HG03460 (cell line): ENCODE data around the gene PPP1R3G.
"Not testable (repeated sequence)": the region's sequence is repeated elsewhere in the genome, so short reads cannot be mapped to it uniquely, and the experiment has no call there.

Experiments
- ATAC-seq: cut with Tn5 transposase; IDR thresholded peaks from one replicate; pipeline ENCODE4 v1.9.1; 2021; ENCODE audit not compliant: unreplicated experiment

Gene PPP1R3G

GRCh38 chr6:5116243-5116991 is 31.3 kb downstream of the PPP1R3G start:
- ATAC-seq = no peak

GRCh38 chr6:5119090-5119951 is 34.2 kb downstream of the PPP1R3G start:
- no peak for ATAC-seq

- no peak for ATAC-seq
These were observed 34.9 kb downstream of the PPP1R3G start for GRCh38 chr6:5120011-5120410.

GRCh38 chr6:5120543-5120942 is 35.4 kb downstream of the PPP1R3G start:
- ATAC-seq = not testable (repeated sequence)

- ATAC-seq = no peak
These were observed 36.3 kb downstream of the PPP1R3G start for GRCh38 chr6:5121479-5121878.

GRCh38 chr6:5121956-5122355 is 36.8 kb downstream of the PPP1R3G start:
- ATAC-seq = no peak

- no peak for ATAC-seq
These were observed 37.5 kb downstream of the PPP1R3G start for GRCh38 chr6:5122504-5123112.

- no peak for ATAC-seq
These were observed 38.4 kb downstream of the PPP1R3G start for GRCh38 chr6:5123296-5124143.

- no peak for ATAC-seq
These were observed 39.4 kb downstream of the PPP1R3G start for GRCh38 chr6:5124526-5124925.

GRCh38 chr6:5125152-5126006 is 40.2 kb downstream of the PPP1R3G start:
- ATAC-seq = no peak

GRCh38 chr6:5126214-5126613 is 41.1 kb downstream of the PPP1R3G start:
- no peak for ATAC-seq

- no peak for ATAC-seq
These were observed 42.1 kb downstream of the PPP1R3G start for GRCh38 chr6:5127106-5127687.

- no peak for ATAC-seq
These were observed 43.2 kb downstream of the PPP1R3G start for GRCh38 chr6:5128351-5128750.

- no peak for ATAC-seq
These were observed 45.2 kb downstream of the PPP1R3G start for GRCh38 chr6:5130135-5130866.

GRCh38 chr6:5132731-5133130 is 47.6 kb downstream of the PPP1R3G start:
- peak; percentile 82 for ATAC-seq

- ATAC-seq = no peak
These were observed 48.8 kb downstream of the PPP1R3G start for GRCh38 chr6:5133943-5134342.

GRCh38 chr6:5135788-5136376 is 50.7 kb downstream of the PPP1R3G start:
- ATAC-seq = no peak

GRCh38 chr6:5136851-5137250 is 51.7 kb downstream of the PPP1R3G start:
- no peak for ATAC-seq
